Endothelial cell of umbilical vein (primary cell): Measurements from ENCODE around the gene CAMSAP1. TPM values are rescaled to one million over a fixed set of nuclear protein-coding genes. Genes with fewer than 3 reads are reported as not detected.

Experiments used
- BruUV-seq: library from RNA; stranded (reverse); fragments of 400-500 nt; replicated peaks from 2 replicates; lab custom pipeline; 2021; lab: Mats Ljungman, UMichigan
- CTCF ChIA-PET: fragments of 300-600, 350-600 bp; sonication (Branson Sonifier 250); formaldehyde crosslinking; loops from one replicate; lab custom pipeline; 2021; ENCODE audit warnings: antibody characterized with exemption, inconsistent platforms; lab: Charles Lee
- POLR2A ChIA-PET: fragments of 300-600, 350-600 bp; sonication (Branson Sonifier 250); formaldehyde crosslinking; loops from one replicate; lab custom pipeline; 2021; ENCODE audit warnings: antibody characterized with exemption, inconsistent platforms; lab: Charles Lee
- DNase-seq: peaks from one replicate; pipeline ENCODE4 v3.0.0-alpha.2; 2011; ENCODE audit warnings: low read depth, low spot score
- FAIRE-seq: peaks from 2 replicates; lab custom pipeline; 2011; peaks lifted over from hg19 to GRCh38; lab: Jason Lieb, UNC
- H2AFZ ChIP-seq: 2 replicates; pipeline ENCODE4 v1.6.0; 2012; ENCODE audit warnings: low read depth, low read length, control low read depth, inconsistent platforms
- H3K27ac ChIP-seq: 2 replicates; pipeline ENCODE4 v1.5.1; 2011; ENCODE audit warnings: low read depth, mild to moderate bottlenecking, control low read depth, low read length, moderate library complexity; ENCODE audit not compliant: insufficient read depth
- H3K27me3 ChIP-seq, 2 experiments: 2 replicates each; pipeline versions ENCODE4 v1.6.0 to v1.6.1; 2011; ENCODE audit warnings: low read length in 2 of 2, mixed read lengths in 1 of 2; ENCODE audit not compliant: control insufficient read depth in 2 of 2, insufficient read depth in 2 of 2
- H3K36me3 ChIP-seq, 2 experiments: 2 replicates in 1 of 2; 3 replicates in 1 of 2; pipeline ENCODE4 v1.5.1; 2011; ENCODE audit warnings: low read length in 2 of 2, mild to moderate bottlenecking in 1 of 2, moderate library complexity in 1 of 2; ENCODE audit not compliant: control insufficient read depth in 2 of 2, insufficient read depth in 2 of 2; ENCODE audit errors: extremely low read depth in 1 of 2
- H3K4me1 ChIP-seq: 3 replicates; pipeline ENCODE4 v1.5.1; 2011; ENCODE audit warnings: mild to moderate bottlenecking, low read length; ENCODE audit not compliant: control insufficient read depth, insufficient read depth; ENCODE audit errors: extremely low read depth
- H3K4me2 ChIP-seq: 2 replicates; pipeline ENCODE4 v1.6.1; 2011; ENCODE audit warnings: low read length, control low read depth, mixed read lengths; ENCODE audit not compliant: insufficient read depth
- H3K4me3 ChIP-seq, 3 experiments: fragments of 200-600 bp in 1 of 3; sonication (generic), shearing (Covaris generic) in 1 of 3; replicated peaks in 1 of 3; 2 replicates each; pipeline ENCODE4 v1.5.1; 2011 to 2016; ENCODE audit warnings: control low read depth in 3 of 3, low read length in 3 of 3, mild to moderate bottlenecking in 2 of 3, inconsistent platforms in 1 of 3, low read depth in 1 of 3, moderate library complexity in 1 of 3; ENCODE audit not compliant: insufficient read depth in 1 of 3
- H3K79me2 ChIP-seq: 2 replicates; pipeline ENCODE4 v1.6.0; 2012; ENCODE audit warnings: low read length, inconsistent platforms; ENCODE audit not compliant: control insufficient read depth, insufficient read depth
- H3K9ac ChIP-seq: replicated peaks from 2 replicates; pipeline ENCODE3; 2011; ENCODE audit warnings: low read length, control low read depth; ENCODE audit not compliant: insufficient read depth; ENCODE audit errors: extremely low read depth
- H3K9me1 ChIP-seq: replicated peaks from 3 replicates; pipeline ENCODE4 v1.6.0; 2011; ENCODE audit warnings: mild to moderate bottlenecking, low read length; ENCODE audit not compliant: control insufficient read depth, insufficient read depth; ENCODE audit errors: extremely low read depth
- H3K9me3 ChIP-seq: replicated peaks from 2 replicates; pipeline ENCODE4 v1.5.1; 2012; ENCODE audit warnings: low read length, inconsistent platforms; ENCODE audit not compliant: control insufficient read depth, insufficient read depth
- H4K20me1 ChIP-seq: replicated peaks from 2 replicates; pipeline ENCODE3; 2011; ENCODE audit warnings: mild to moderate bottlenecking, low read length; ENCODE audit not compliant: control insufficient read depth, insufficient read depth; ENCODE audit errors: extremely low read depth
- CTCF ChIP-seq, 2 donors: IDR thresholded peaks; 1 replicate in 1 of 2; 2 replicates in 1 of 2; pipeline ENCODE4 v1.5.1; 2011; ENCODE audit warnings: low read length in 2 of 2, mild to moderate bottlenecking in 2 of 2, moderate library complexity in 2 of 2, control low read depth in 1 of 2, inconsistent platforms in 1 of 2, low read depth in 1 of 2; ENCODE audit not compliant: insufficient read depth in 1 of 2; ENCODE audit errors: extremely low read depth in 1 of 2
- EZH2 ChIP-seq: IDR thresholded peaks from 2 replicates; pipeline ENCODE4 v1.6.1; 2012; ENCODE audit warnings: borderline replicate concordance, low read depth, mild to moderate bottlenecking, moderate library complexity, low read length, inconsistent platforms; ENCODE audit not compliant: severe bottlenecking
- FOS ChIP-seq: IDR thresholded peaks from 2 replicates; pipeline ENCODE4 v1.6.1; 2011; ENCODE audit warnings: mild to moderate bottlenecking, low read length, moderate library complexity, borderline replicate concordance; ENCODE audit not compliant: insufficient read depth
- GATA2 ChIP-seq: IDR thresholded peaks from 2 replicates; pipeline ENCODE4 v1.7.0; 2011; ENCODE audit warnings: low read depth, mild to moderate bottlenecking, moderate library complexity, mixed read lengths, low read length; ENCODE audit not compliant: insufficient read length, insufficient read depth
- JUN ChIP-seq: IDR thresholded peaks from 2 replicates; pipeline ENCODE4 v1.6.1; 2011; ENCODE audit warnings: borderline replicate concordance, low read depth; ENCODE audit not compliant: insufficient read length, insufficient read depth
- MAX ChIP-seq: IDR thresholded peaks from 2 replicates; pipeline ENCODE4 v1.6.1; 2011; ENCODE audit not compliant: insufficient read depth, insufficient read length
- MYC ChIP-seq: IDR thresholded peaks from one replicate; pipeline ENCODE4 v1.6.1; 2011; ENCODE audit warnings: mild to moderate bottlenecking, low read depth, low read length
- POLR2A ChIP-seq: IDR thresholded peaks from 2 replicates; pipeline ENCODE4 v1.6.1; 2012; ENCODE audit warnings: low read depth, mild to moderate bottlenecking, control low read depth, low read length
- POLR2AphosphoS5 ChIP-seq: IDR thresholded peaks from 2 replicates; pipeline ENCODE4 v1.6.1; 2012; ENCODE audit warnings: low read depth, mild to moderate bottlenecking, control low read depth, low read length, moderate library complexity; ENCODE audit not compliant: insufficient read depth
- dilution Hi-C: fragments of 300-500 bp; cut with MboI; formaldehyde crosslinking; loops from one replicate; pipeline ENCODE4 v1.15.0; 2019; ENCODE audit warnings: low sequenced_read_pairs; ENCODE audit not compliant: extremely low pct_ligation_motif_present
- intact Hi-C: fragments of 100-400 bp; cut with micrococcal nuclease; formaldehyde crosslinking; loops from one replicate; pipeline ENCODE4 v1.10.0; 2022
- polyA plus RNA-seq, 4 experiments: library from polyadenylated mRNA; depleted of rRNA in 3 of 4; stranded (reverse) in 3 of 4; unstranded in 1 of 4; fragments of >200 nt; gene quantifications; 2 replicates each; pipeline versions ENCODE4 v1.2.1 to v1.2.3, GENCODE V29; 2011 to 2012; ENCODE audit warnings: missing spikeins in 1 of 4
- total RNA-seq: library from RNA; stranded (reverse); gene quantifications from 2 replicates; pipeline ENCODE4 v1.2.3, GENCODE V29; 2021

CAMSAP1 gene
- total and polyA plus RNA-seq, 2 donors (not counting 3 experiments of a cell fraction or from before 2014, with no cell fraction given) = 8.1 to 25.5 TPM

GRCh38 chr9:135887585-135888050 lies 19.7 kb downstream of the CAMSAP1 start:
- dilution Hi-C loops = no loop called here
- CTCF ChIA-PET = interaction anchor here (1.0 kb wide), 1 partner anchor 23 kb away, joined by 3 read pairs; no protein-coding TSS in a partner anchor
- intact Hi-C loops = no loop called here
- DNase-seq (no peak), FAIRE-seq (no peak)
- Histone ChIP-seq H3K9me3 (no peaks in the 10 kb centered on the region), H3K79me2 (peaks cover 98% of the 10 kb centered on the region), H3K4me2 (no peak overlapping the region), H2AFZ (no peak overlapping the region), H3K9ac (no peak overlapping the region), H3K27me3 (no peaks in the 10 kb centered on the region), H4K20me1 (no peaks in the 10 kb centered on the region), H3K4me3 (no peak overlapping the region), H3K36me3 (no peaks in the 10 kb centered on the region), H3K9me1 (no peaks in the 10 kb centered on the region), H3K4me1 (peaks cover 8% of the 10 kb centered on the region), H3K27ac (no peak overlapping the region)
- TF ChIP-seq EZH2 (no peak), GATA2 (no peak), JUN (no peak), CTCF (IDR thresholded peaks at IDR 0.05; ENCODE audit: extremely low read depth in 1 of 2, insufficient read depth in 1 of 2, low read depth in 1 of 2, low read length in 2 of 2) (no peak), MYC (no peak), FOS (no peak), POLR2A (no peak), POLR2AphosphoS5 (no peak), MAX (no peak)
- no TSS peak for BruUV-seq
- POLR2A ChIA-PET = no interaction called here
